CD4-positive, alpha-beta memory T cell (primary cell): ENCODE data around the gene MEN1. TPM values are rescaled to one million over a fixed set of nuclear protein-coding genes. Genes with fewer than 3 reads are reported as not detected.

Experiments used
- CTCF ChIA-PET: fragments of 350-600 bp; sonication (Branson Sonifier 250); formaldehyde crosslinking; loops from one replicate; lab custom pipeline; 2021; ENCODE audit warnings: inconsistent platforms; ENCODE audit not compliant: partially characterized antibody; lab: Charles Lee
- POLR2A ChIA-PET: fragments of 350-600 bp; sonication (Branson Sonifier 250); formaldehyde crosslinking; loops from one replicate; lab custom pipeline; 2021; ENCODE audit not compliant: partially characterized antibody; lab: Charles Lee
- DNase-seq, 5 donors: peaks; one replicate each; pipeline versions ENCODE4 v3.0.0 to v3.0.0-alpha.2; 2020 to 2022; ENCODE audit warnings: mixed read lengths in 1 of 5
- H3K27ac ChIP-seq: one replicate; pipeline ENCODE4 v1.7.0; 2013; ENCODE audit warnings: low read depth, low read length
- H3K27me3 ChIP-seq: 2 replicates; pipeline ENCODE4 v1.7.0; 2013; ENCODE audit warnings: mild to moderate bottlenecking, low read length, moderate library complexity; ENCODE audit not compliant: insufficient read depth
- H3K36me3 ChIP-seq: 2 replicates; pipeline ENCODE4 v1.7.0; 2013; ENCODE audit warnings: mild to moderate bottlenecking, low read length, moderate library complexity; ENCODE audit not compliant: insufficient read depth
- H3K4me1 ChIP-seq: 2 replicates; pipeline ENCODE4 v1.7.0; 2013; ENCODE audit warnings: mild to moderate bottlenecking, low read length, moderate library complexity; ENCODE audit not compliant: insufficient read depth
- H3K4me3 ChIP-seq, 2 donors: one replicate each; pipeline ENCODE4 v1.7.0; 2013; ENCODE audit warnings: low read length in 2 of 2, mild to moderate bottlenecking in 1 of 2
- H3K9me3 ChIP-seq, 2 donors: one replicate each; pipeline ENCODE4 v1.7.0; 2013; ENCODE audit warnings: low read length in 2 of 2, control low read depth in 1 of 2; ENCODE audit not compliant: control insufficient read depth in 1 of 2
- H3K27ac Mint-ChIP-seq, 7 donors: one replicate each; pipeline ENCODE4 v1.8.0; 2020 to 2021; ENCODE audit warnings: mixed read lengths in 7 of 7, mild to moderate bottlenecking in 6 of 7, inconsistent platforms in 3 of 7, moderate library complexity in 3 of 7
- H3K27me3 Mint-ChIP-seq, 2 donors: one replicate each; pipeline ENCODE4 v1.8.0; 2020 to 2021; ENCODE audit warnings: mixed read lengths in 2 of 2
- H3K36me3 Mint-ChIP-seq, 2 donors: one replicate each; pipeline ENCODE4 v1.8.0; 2020 to 2021; ENCODE audit warnings: mixed read lengths in 2 of 2, inconsistent platforms in 1 of 2, mild to moderate bottlenecking in 1 of 2
- H3K4me1 Mint-ChIP-seq, 4 donors: one replicate each; pipeline ENCODE4 v1.8.0; 2020 to 2021; ENCODE audit warnings: mixed read lengths in 4 of 4, mild to moderate bottlenecking in 1 of 4
- H3K4me3 Mint-ChIP-seq, 8 donors: one replicate each; pipeline ENCODE4 v1.8.0; 2020 to 2021; ENCODE audit warnings: mixed read lengths in 8 of 8, mild to moderate bottlenecking in 7 of 8, moderate library complexity in 6 of 8, inconsistent platforms in 3 of 8
- H3K9me3 Mint-ChIP-seq, 8 donors: one replicate each; pipeline ENCODE4 v1.8.0; 2020 to 2021; ENCODE audit warnings: mixed read lengths in 8 of 8, mild to moderate bottlenecking in 5 of 8, inconsistent platforms in 3 of 8, moderate library complexity in 1 of 8
- intact Hi-C: fragments of 100-400 bp; cut with micrococcal nuclease; formaldehyde crosslinking; loops from one replicate; pipeline ENCODE4 v1.15.1; 2023
- polyA plus RNA-seq, 2 donors: library from polyadenylated mRNA; unstranded; fragments of 300-500 nt; fragmentation: Illumina TruSeq; gene quantifications; one replicate each; pipeline ENCODE4 v1.2.3, GENCODE V29; 2021
- total RNA-seq, 2 experiments: library from RNA; stranded (reverse); gene quantifications; one replicate each; pipeline ENCODE4 v1.2.3, GENCODE V29; 2021

The MEN1 gene
- total and polyA plus RNA-seq, 4 experiments from 2014 or later, result 22.4 to 42.7 (median 41.7) TPM

GRCh38 chr11:64769283-64769682, 41.1 kb downstream of the MEN1 start:
- peaks cover 60 to 96% (median 84%) of the 10 kb centered on the region in 4 donors for H3K4me1 Mint-ChIP-seq
- H3K36me3 Mint-ChIP-seq, result peaks cover 88 to 91% of the 10 kb centered on the region in 2 donors
- peak overlapping the region in 6 of 7 donors; percentile 43 to 97 (median 84) for H3K27ac Mint-ChIP-seq
- H3K27me3 ChIP-seq, result no peaks in the 10 kb centered on the region
- peak in 1 of 5 donors; percentile 21 for DNase-seq
- H3K4me1 ChIP-seq, result peaks cover 97% of the 10 kb centered on the region
- H3K9me3 Mint-ChIP-seq, result peaks cover 0 to 14% (median 0%) of the 10 kb centered on the region in 8 donors
- CTCF ChIA-PET, result interaction anchor here (3.8 kb wide), 1 partner anchor 25 kb away, joined by 16 read pairs; the partner anchor contains the start of gene RASGRP2
- intact Hi-C loops, result no loop called here
- no peak overlapping the region for H3K4me3 ChIP-seq
- POLR2A ChIA-PET, result interaction anchor here (1.1 to 33.1 kb wide), 4 partner anchors 6 to 108 kb away, joined by 4 to 1500 read pairs (median 202); partner anchors contain the start of genes RASGRP2 and SF1
- H3K9me3 ChIP-seq, result no peaks in the 10 kb centered on the region
- no peaks in the 10 kb centered on the region for H3K27me3 Mint-ChIP-seq
- peak overlapping the region in 6 of 8 donors; percentile 26 to 75 (median 41) for H3K4me3 Mint-ChIP-seq
- H3K36me3 ChIP-seq, result peaks cover 89% of the 10 kb centered on the region
- peak overlapping the region; percentile 9 for H3K27ac ChIP-seq

- peak overlapping the region in 5 of 8 donors; percentile 9 to 85 (median 71) for H3K4me3 Mint-ChIP-seq
- H3K4me1 Mint-ChIP-seq, result peaks cover 61 to 96% (median 84%) of the 10 kb centered on the region in 4 donors
- peak in 1 of 5 donors; percentile 5 for DNase-seq
- intact Hi-C loops, result no loop called here
- Histone ChIP-seq H3K36me3 (peaks cover 87% of the 10 kb centered on the region), H3K4me3 (no peak overlapping the region), H3K9me3 (no peaks in the 10 kb centered on the region), H3K4me1 (peaks cover 97% of the 10 kb centered on the region), H3K27me3 (no peaks in the 10 kb centered on the region), H3K27ac (peak overlapping the region; percentile 57)
- CTCF ChIA-PET, result interaction anchor here (0.8 to 1.9 kb wide), 10 partner anchors 8 to 80 kb away, joined by 3 to 32 read pairs (median 5); partner anchors contain the start of genes RASGRP2 and SF1
- peaks cover 0 to 13% (median 0%) of the 10 kb centered on the region in 8 donors for H3K9me3 Mint-ChIP-seq
- H3K27me3 Mint-ChIP-seq, result no peaks in the 10 kb centered on the region
- POLR2A ChIA-PET, result interaction anchor here (0.8 to 33.1 kb wide), 4 partner anchors 7 to 729 kb away, joined by 3 to 1500 read pairs (median 200); partner anchors contain the start of genes PYGM, RASGRP2 and SF1
- peak overlapping the region in 6 of 7 donors; percentile 47 to 97 (median 85) for H3K27ac Mint-ChIP-seq
- peaks cover 84 to 89% of the 10 kb centered on the region in 2 donors for H3K36me3 Mint-ChIP-seq
Measured at GRCh38 chr11:64768300-64768694, 42.1 kb downstream of the MEN1 start.

- H3K4me3 Mint-ChIP-seq, result peak overlapping the region; percentile 36 to 85 (median 71)
- Histone ChIP-seq H3K27me3 (no peaks in the 10 kb centered on the region), H3K4me1 (peaks cover 97% of the 10 kb centered on the region), H3K9me3 (no peaks in the 10 kb centered on the region), H3K27ac (peak overlapping the region; percentile 57), H3K36me3 (peaks cover 87% of the 10 kb centered on the region), H3K4me3 (peak overlapping the region in 1 of 2 donors; percentile 11)
- H3K9me3 Mint-ChIP-seq, result peaks cover 0 to 17% (median 0%) of the 10 kb centered on the region in 8 donors
- peak; percentile 74 to 81 (median 78) for DNase-seq
- H3K36me3 Mint-ChIP-seq, result peaks cover 84 to 89% of the 10 kb centered on the region in 2 donors
- POLR2A ChIA-PET, result interaction anchor here (0.8 to 33.1 kb wide), 4 partner anchors 7 to 730 kb away, joined by 3 to 1500 read pairs (median 200); partner anchors contain the start of genes PYGM, RASGRP2 and SF1
- H3K4me1 Mint-ChIP-seq, result peaks cover 62 to 96% (median 84%) of the 10 kb centered on the region in 4 donors
- H3K27me3 Mint-ChIP-seq, result no peaks in the 10 kb centered on the region
- CTCF ChIA-PET, result interaction anchor here (0.8 to 1.9 kb wide), 10 partner anchors 9 to 79 kb away, joined by 3 to 32 read pairs (median 5); partner anchors contain the start of genes RASGRP2 and SF1
- intact Hi-C loops, result loop anchor here (1.0 kb wide), 1 partner anchor 24 kb away; no protein-coding TSS in a partner anchor
- peak overlapping the region; percentile 89 to 97 (median 94) for H3K27ac Mint-ChIP-seq
Measured at GRCh38 chr11:64767344-64768299, 42.7 kb downstream of the MEN1 start.

- POLR2A ChIA-PET, result interaction anchor here (1.5 to 33.1 kb wide), 3 partner anchors 8 to 731 kb away, joined by 3 to 1500 read pairs (median 398); partner anchors contain the start of genes RASGRP2 and SF1
- intact Hi-C loops, result loop anchor here (1.0 kb wide), 1 partner anchor 24 kb away; no protein-coding TSS in a partner anchor
- Mint-ChIP-seq H3K27ac (peak overlapping the region in 6 of 7 donors; percentile 89 to 97 (median 93)), H3K4me1 (peaks cover 63 to 96% (median 84%) of the 10 kb centered on the region in 4 donors), H3K27me3 (no peaks in the 10 kb centered on the region), H3K36me3 (peaks cover 83 to 89% of the 10 kb centered on the region in 2 donors), H3K4me3 (peak overlapping the region in 3 of 8 donors; percentile 5 to 85 (median 36)), H3K9me3 (peaks cover 0 to 22% (median 0%) of the 10 kb centered on the region in 8 donors)
- no peaks in the 10 kb centered on the region for H3K9me3 ChIP-seq
- H3K4me3 ChIP-seq, result peak overlapping the region in 1 of 2 donors; percentile 11
- DNase-seq, result peak in 1 of 5 donors; percentile 28
- CTCF ChIA-PET, result interaction anchor here (1.7 to 1.9 kb wide), 2 partner anchors 12 to 23 kb away, joined by 15 to 32 read pairs; partner anchors contain the start of genes RASGRP2 and SF1
- peak overlapping the region; percentile 57 for H3K27ac ChIP-seq
- peaks cover 97% of the 10 kb centered on the region for H3K4me1 ChIP-seq
- peaks cover 84% of the 10 kb centered on the region for H3K36me3 ChIP-seq
- no peaks in the 10 kb centered on the region for H3K27me3 ChIP-seq
Measured at GRCh38 chr11:64766881-64767280, 43.5 kb downstream of the MEN1 start.

GRCh38 chr11:64765851-64766665, 44.3 kb downstream of the MEN1 start:
- Histone ChIP-seq H3K4me3 (no peak overlapping the region), H3K4me1 (peaks cover 97% of the 10 kb centered on the region), H3K9me3 (no peaks in the 10 kb centered on the region), H3K27me3 (no peaks in the 10 kb centered on the region), H3K36me3 (peaks cover 76% of the 10 kb centered on the region), H3K27ac (no peak overlapping the region)
- peak overlapping the region; percentile 60 to 94 (median 77) for H3K27ac Mint-ChIP-seq
- intact Hi-C loops, result no loop called here
- H3K4me3 Mint-ChIP-seq, result peak overlapping the region in 7 of 8 donors; percentile 13 to 90 (median 74)
- H3K9me3 Mint-ChIP-seq, result peaks cover 0 to 22% (median 0%) of the 10 kb centered on the region in 8 donors
- DNase-seq, result peak in 1 of 5 donors; percentile 45
- peaks cover 75 to 83% of the 10 kb centered on the region in 2 donors for H3K36me3 Mint-ChIP-seq
- CTCF ChIA-PET, result interaction anchor here (7.6 kb wide), 1 partner anchor 21 kb away, joined by 135 read pairs; the partner anchor contains the start of gene RASGRP2
- H3K4me1 Mint-ChIP-seq, result peaks cover 61 to 96% (median 82%) of the 10 kb centered on the region in 4 donors
- POLR2A ChIA-PET, result interaction anchor here (0.8 to 33.1 kb wide), 4 partner anchors 9 to 38 kb away, joined by 4 to 1500 read pairs (median 202); partner anchors contain the start of genes MAP4K2, RASGRP2 and SF1
- H3K27me3 Mint-ChIP-seq, result no peaks in the 10 kb centered on the region
